Stomach (tissue), 9 donors: Measurements from ENCODE around the gene NSMCE3. TPM values are rescaled to one million over a fixed set of nuclear protein-coding genes. Genes with fewer than 3 reads are reported as not detected.

Experiments
- DNase-seq, 2 donors: peaks; one replicate each; pipeline versions ENCODE4 v3.0.0 to v3.0.0-alpha.2; 2013 to 2019
- H3K27ac ChIP-seq, 5 donors: fragments of 200-600 bp in 4 of 5; sonication (generic) in 4 of 5; one replicate each; pipeline ENCODE4 v1.5.1; 2013 to 2019; ENCODE audit warnings: mild to moderate bottlenecking in 1 of 5, moderate library complexity in 1 of 5
- H3K27me3 ChIP-seq, 3 donors: fragments of 200-600 bp; sonication (generic); one replicate each; pipeline ENCODE4 v1.5.1; 2017 to 2019; ENCODE audit warnings: mixed run types in 1 of 3
- H3K36me3 ChIP-seq, 4 donors: fragments of 200-600 bp; sonication (generic); 1 replicate in 3 of 4; 2 replicates in 1 of 4; pipeline ENCODE4 v1.5.1; 2016 to 2019
- H3K4me1 ChIP-seq, 4 donors: fragments of 200-600 bp; sonication (generic); one replicate each; pipeline ENCODE4 v1.5.1; 2016 to 2019
- H3K4me3 ChIP-seq, 4 donors: fragments of 200-600 bp; sonication (generic) in 3 of 4; one replicate each; pipeline ENCODE4 v1.5.1; 2016 to 2019; ENCODE audit warnings: mild to moderate bottlenecking in 1 of 4
- H3K9me3 ChIP-seq, 4 donors: fragments of 200-600 bp; sonication (generic); one replicate each; pipeline ENCODE4 v1.5.1; 2016 to 2019
- CTCF ChIP-seq, 7 experiments: fragments of 450-650 bp in 4 of 7; fragments of 200-600 bp in 3 of 7; sonication (generic) in 3 of 7; IDR thresholded peaks; one replicate each; pipeline ENCODE4 v1.5.1; 2016 to 2019; ENCODE audit warnings: antibody characterized with exemption in 7 of 7, control low read depth in 2 of 7, mild to moderate bottlenecking in 1 of 7
- EP300 ChIP-seq: sonication (generic); formaldehyde crosslinking; IDR thresholded peaks from one replicate; pipeline ENCODE4 v1.6.1; 2017; ENCODE audit warnings: antibody characterized with exemption
- POLR2A ChIP-seq, 4 donors: fragments of 450-650 bp; IDR thresholded peaks; one replicate each; pipeline ENCODE4 v1.6.1; 2016; ENCODE audit warnings: antibody characterized with exemption in 4 of 4, control low read depth in 2 of 4, mild to moderate bottlenecking in 1 of 4, moderate library complexity in 1 of 4
- POLR2AphosphoS5 ChIP-seq, 3 donors: sonication (generic); formaldehyde crosslinking; IDR thresholded peaks; one replicate each; pipeline ENCODE4 v1.6.1; 2016; ENCODE audit warnings: antibody characterized with exemption in 3 of 3
- WGBS, 5 donors: extraction: QIAGEN DNeasy Blood & Tissue Kit in 3 of 5; methylation state at CpG; one replicate each; pipeline versions ENCODE4 v1.1.5 to v1.1.7; 2013 to 2018; 5-methylcytosine and 5-hydroxymethylcytosine counted together
- intact Hi-C: fragments of 100-400 bp; cut with DNase I; formaldehyde crosslinking; loops from one replicate; pipeline ENCODE4 v1.15.1; 2023; ENCODE audit warnings: low total_unique reads
- polyA plus RNA-seq, 3 donors: library from polyadenylated mRNA; stranded (reverse); fragments of 200-250 nt; gene quantifications; one replicate each; pipeline ENCODE4 v1.2.3, GENCODE V29; 2013
- total RNA-seq, 5 donors: library from RNA; depleted of rRNA; stranded (reverse); fragments of >200 nt; gene quantifications; one replicate each; pipeline versions ENCODE4 v1.1.0 to v1.2.3, GENCODE V29; 2014 to 2016
- donor health status: healthy with polysubstance abuse.
- donor health status: Bipolar disorder and iron deficiency.
- donor health status: healthy.

NSMCE3 gene
- total and polyA plus RNA-seq, 8 donors = 1.2 to 6.1 (median 4.0) TPM

- H3K27me3 ChIP-seq = peaks cover 0 to 3% (median 0%) of the 10 kb centered on the region in 3 donors
- TF ChIP-seq POLR2AphosphoS5 (IDR thresholded peaks at IDR 0.05) (no peak), EP300 (no peak), CTCF (IDR thresholded peaks at IDR 0.05) (no peak), POLR2A (IDR thresholded peaks at IDR 0.05) (no peak)
- no peaks in the 10 kb centered on the region for H3K36me3 ChIP-seq
- H3K9me3 ChIP-seq = no peaks in the 10 kb centered on the region
- DNase-seq = no peak
- no peak overlapping the region for H3K27ac ChIP-seq
- no peaks in the 10 kb centered on the region for H3K4me1 ChIP-seq
- no peak overlapping the region for H3K4me3 ChIP-seq
- intact Hi-C loops = no loop called here
These were observed 42.1 kb upstream of the NSMCE3 start for GRCh38 chr15:29311696-29312095.

- 87 to 94% (median 91%) methylated on average over 5 of the region's 5 CpGs for WGBS, 5 donors
- no peak for DNase-seq
- no peaks in the 10 kb centered on the region for H3K36me3 ChIP-seq
- H3K9me3 ChIP-seq = no peaks in the 10 kb centered on the region
- peaks cover 0 to 4% (median 3%) of the 10 kb centered on the region in 3 donors for H3K27me3 ChIP-seq
- H3K4me1 ChIP-seq = no peaks in the 10 kb centered on the region
- no peak overlapping the region for H3K27ac ChIP-seq
- TF ChIP-seq POLR2AphosphoS5 (IDR thresholded peaks at IDR 0.05) (no peak), POLR2A (IDR thresholded peaks at IDR 0.05) (no peak), EP300 (no peak), CTCF (IDR thresholded peaks at IDR 0.05) (no peak)
- H3K4me3 ChIP-seq = no peak overlapping the region
- intact Hi-C loops = no loop called here
These were observed 39.5 kb upstream of the NSMCE3 start for GRCh38 chr15:29309139-29309538.

- Histone ChIP-seq H3K36me3 (no peaks in the 10 kb centered on the region), H3K27ac (no peak overlapping the region), H3K9me3 (no peaks in the 10 kb centered on the region), H3K27me3 (peaks cover 0 to 4% (median 3%) of the 10 kb centered on the region in 3 donors), H3K4me3 (no peak overlapping the region), H3K4me1 (no peaks in the 10 kb centered on the region)
- WGBS, 5 donors = 82 to 87% (median 84%) methylated on average over 7 of the region's 7 CpGs
- DNase-seq = no peak
- TF ChIP-seq POLR2A (IDR thresholded peaks at IDR 0.05) = no peak
- TF ChIP-seq EP300 = no peak
- TF ChIP-seq POLR2AphosphoS5 (IDR thresholded peaks at IDR 0.05) = no peak
- TF ChIP-seq CTCF (IDR thresholded peaks at IDR 0.05) = no peak
- intact Hi-C loops = no loop called here
These were observed 38.7 kb upstream of the NSMCE3 start for GRCh38 chr15:29308299-29308698.

GRCh38 chr15:29305556-29305955 is 35.9 kb upstream of the NSMCE3 start:
- 61 to 77% (median 75%) methylated on average over 3 of the region's 3 CpGs for WGBS, 5 donors
- intact Hi-C loops = no loop called here
- Histone ChIP-seq H3K36me3 (no peaks in the 10 kb centered on the region), H3K27me3 (peaks cover 0 to 4% (median 3%) of the 10 kb centered on the region in 3 donors), H3K27ac (no peak overlapping the region), H3K4me1 (no peaks in the 10 kb centered on the region), H3K4me3 (no peak overlapping the region), H3K9me3 (no peaks in the 10 kb centered on the region)
- no peak for DNase-seq
- TF ChIP-seq EP300 (no peak), POLR2A (IDR thresholded peaks at IDR 0.05) (no peak), CTCF (IDR thresholded peaks at IDR 0.05) (no peak), POLR2AphosphoS5 (IDR thresholded peaks at IDR 0.05) (no peak)
